NCI-H128 (cell line): ENCODE measurements around the gene CYP46A1.

Experiments used
- DNase-seq: peaks from one replicate; lab custom pipeline; 2025; ENCODE audit not compliant: unreplicated experiment; lab: John Stamatoyannopoulos, UW

Gene CYP46A1

GRCh38 chr14:99708449-99708848 lies 24.4 kb downstream of the CYP46A1 start:
- no peak for DNase-seq

GRCh38 chr14:99713972-99714371 lies 29.9 kb downstream of the CYP46A1 start:
- no peak for DNase-seq

GRCh38 chr14:99715266-99716000 lies 31.3 kb downstream of the CYP46A1 start:
- no peak for DNase-seq

- no peak for DNase-seq
Measured at GRCh38 chr14:99716091-99716849, 32.2 kb downstream of the CYP46A1 start.

- no peak for DNase-seq
Measured at GRCh38 chr14:99716850-99717681, 33.0 kb downstream of the CYP46A1 start.

GRCh38 chr14:99717682-99718013 lies 33.5 kb downstream of the CYP46A1 start:
- DNase-seq: no peak

- DNase-seq: peak; percentile 47
Measured at GRCh38 chr14:99718031-99718810, 34.1 kb downstream of the CYP46A1 start.

GRCh38 chr14:99718811-99719192 lies 34.7 kb downstream of the CYP46A1 start:
- no peak for DNase-seq

GRCh38 chr14:99720941-99721791 lies 37.1 kb downstream of the CYP46A1 start:
- no peak for DNase-seq

- no peak for DNase-seq
Measured at GRCh38 chr14:99721792-99722516, 37.9 kb downstream of the CYP46A1 start.

GRCh38 chr14:99722741-99723140 lies 38.6 kb downstream of the CYP46A1 start:
- DNase-seq: no peak

GRCh38 chr14:99724196-99724891 lies 40.2 kb downstream of the CYP46A1 start:
- DNase-seq: no peak

- DNase-seq: no peak
Measured at GRCh38 chr14:99724939-99725773, 41.1 kb downstream of the CYP46A1 start.

- no peak for DNase-seq
Measured at GRCh38 chr14:99725774-99726537, 41.9 kb downstream of the CYP46A1 start.

- DNase-seq: no peak
Measured at GRCh38 chr14:99726538-99727095, 42.5 kb downstream of the CYP46A1 start.

- no peak for DNase-seq
Measured at GRCh38 chr14:99727096-99727870, 43.2 kb downstream of the CYP46A1 start.
